ENCODE data around the gene ZNF32.

DNA sequence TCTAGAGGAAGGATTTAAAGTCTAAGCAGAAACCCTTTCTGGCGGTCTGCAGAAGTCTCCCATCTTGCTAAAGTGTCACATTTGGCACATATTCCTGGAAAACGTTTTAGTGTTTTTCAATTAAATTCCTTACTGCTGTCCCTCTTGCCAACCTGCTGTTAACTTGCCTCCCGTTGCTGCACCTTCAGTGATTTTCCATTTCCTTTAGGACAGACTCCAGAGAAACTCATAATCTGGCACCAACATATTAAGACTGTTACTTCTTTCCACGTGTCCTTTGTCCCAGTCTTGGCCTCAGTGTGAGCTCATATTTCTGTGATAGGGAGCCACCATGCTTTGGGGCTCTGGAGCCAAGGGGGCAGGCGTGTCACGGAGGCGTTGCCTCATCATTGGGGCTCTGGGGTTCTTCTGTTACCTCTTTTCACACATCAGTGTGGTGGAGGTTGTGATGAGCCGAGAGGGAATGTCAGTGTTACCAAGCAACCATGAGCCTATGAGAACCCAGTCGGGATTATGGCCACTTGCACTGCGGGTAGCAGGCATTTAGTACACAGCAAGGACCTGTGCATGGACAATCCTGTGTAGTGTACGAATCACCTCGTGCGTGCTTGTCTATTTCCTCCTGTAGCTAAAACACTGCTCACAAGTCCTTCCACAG is 26.0 kb upstream of the ZNF32 start:
- TF ChIP-seq POLR2A (IDR thresholded peaks at IDR 0.05) (no peak), CTCF (IDR thresholded peaks at IDR 0.05) (no peak), EP300 (IDR thresholded peaks at IDR 0.05) (no peak), POLR2AphosphoS5 (IDR thresholded peaks at IDR 0.05) (peak in 1 of 4 donors; percentile 19)
